ENCODE results near the gene BRI3. TPM values are rescaled to one million over a fixed set of nuclear protein-coding genes. Genes with fewer than 3 reads are reported as not detected.

Gene BRI3
- total and polyA plus RNA-seq, 2 of the 8 experiments (the other 6 are each of a cell fraction or from before 2014, with no cell fraction given), result 77.5 to 93.4 TPM

DNA sequence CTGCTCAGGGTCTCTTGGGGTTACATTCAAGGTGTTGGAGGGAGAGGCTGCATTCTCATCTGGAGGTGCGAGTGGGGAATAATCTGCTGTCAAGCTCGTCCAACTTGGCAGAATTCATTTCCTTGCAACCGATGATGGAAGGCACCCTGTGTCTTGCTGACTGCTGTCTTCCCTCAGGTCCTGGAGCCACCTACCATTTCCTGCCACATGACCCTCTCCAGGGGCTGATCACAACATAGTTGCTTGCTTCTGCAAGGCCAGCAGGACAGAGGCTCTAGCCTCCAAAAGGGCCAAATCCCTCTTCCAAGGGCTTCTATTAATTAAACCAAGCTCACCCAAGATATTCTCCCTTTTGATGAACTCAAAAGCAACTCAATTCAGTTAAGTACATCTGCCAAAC is 14.2 kb upstream of the BRI3 start (continued):
- TF ChIP-seq, protein P1, sequence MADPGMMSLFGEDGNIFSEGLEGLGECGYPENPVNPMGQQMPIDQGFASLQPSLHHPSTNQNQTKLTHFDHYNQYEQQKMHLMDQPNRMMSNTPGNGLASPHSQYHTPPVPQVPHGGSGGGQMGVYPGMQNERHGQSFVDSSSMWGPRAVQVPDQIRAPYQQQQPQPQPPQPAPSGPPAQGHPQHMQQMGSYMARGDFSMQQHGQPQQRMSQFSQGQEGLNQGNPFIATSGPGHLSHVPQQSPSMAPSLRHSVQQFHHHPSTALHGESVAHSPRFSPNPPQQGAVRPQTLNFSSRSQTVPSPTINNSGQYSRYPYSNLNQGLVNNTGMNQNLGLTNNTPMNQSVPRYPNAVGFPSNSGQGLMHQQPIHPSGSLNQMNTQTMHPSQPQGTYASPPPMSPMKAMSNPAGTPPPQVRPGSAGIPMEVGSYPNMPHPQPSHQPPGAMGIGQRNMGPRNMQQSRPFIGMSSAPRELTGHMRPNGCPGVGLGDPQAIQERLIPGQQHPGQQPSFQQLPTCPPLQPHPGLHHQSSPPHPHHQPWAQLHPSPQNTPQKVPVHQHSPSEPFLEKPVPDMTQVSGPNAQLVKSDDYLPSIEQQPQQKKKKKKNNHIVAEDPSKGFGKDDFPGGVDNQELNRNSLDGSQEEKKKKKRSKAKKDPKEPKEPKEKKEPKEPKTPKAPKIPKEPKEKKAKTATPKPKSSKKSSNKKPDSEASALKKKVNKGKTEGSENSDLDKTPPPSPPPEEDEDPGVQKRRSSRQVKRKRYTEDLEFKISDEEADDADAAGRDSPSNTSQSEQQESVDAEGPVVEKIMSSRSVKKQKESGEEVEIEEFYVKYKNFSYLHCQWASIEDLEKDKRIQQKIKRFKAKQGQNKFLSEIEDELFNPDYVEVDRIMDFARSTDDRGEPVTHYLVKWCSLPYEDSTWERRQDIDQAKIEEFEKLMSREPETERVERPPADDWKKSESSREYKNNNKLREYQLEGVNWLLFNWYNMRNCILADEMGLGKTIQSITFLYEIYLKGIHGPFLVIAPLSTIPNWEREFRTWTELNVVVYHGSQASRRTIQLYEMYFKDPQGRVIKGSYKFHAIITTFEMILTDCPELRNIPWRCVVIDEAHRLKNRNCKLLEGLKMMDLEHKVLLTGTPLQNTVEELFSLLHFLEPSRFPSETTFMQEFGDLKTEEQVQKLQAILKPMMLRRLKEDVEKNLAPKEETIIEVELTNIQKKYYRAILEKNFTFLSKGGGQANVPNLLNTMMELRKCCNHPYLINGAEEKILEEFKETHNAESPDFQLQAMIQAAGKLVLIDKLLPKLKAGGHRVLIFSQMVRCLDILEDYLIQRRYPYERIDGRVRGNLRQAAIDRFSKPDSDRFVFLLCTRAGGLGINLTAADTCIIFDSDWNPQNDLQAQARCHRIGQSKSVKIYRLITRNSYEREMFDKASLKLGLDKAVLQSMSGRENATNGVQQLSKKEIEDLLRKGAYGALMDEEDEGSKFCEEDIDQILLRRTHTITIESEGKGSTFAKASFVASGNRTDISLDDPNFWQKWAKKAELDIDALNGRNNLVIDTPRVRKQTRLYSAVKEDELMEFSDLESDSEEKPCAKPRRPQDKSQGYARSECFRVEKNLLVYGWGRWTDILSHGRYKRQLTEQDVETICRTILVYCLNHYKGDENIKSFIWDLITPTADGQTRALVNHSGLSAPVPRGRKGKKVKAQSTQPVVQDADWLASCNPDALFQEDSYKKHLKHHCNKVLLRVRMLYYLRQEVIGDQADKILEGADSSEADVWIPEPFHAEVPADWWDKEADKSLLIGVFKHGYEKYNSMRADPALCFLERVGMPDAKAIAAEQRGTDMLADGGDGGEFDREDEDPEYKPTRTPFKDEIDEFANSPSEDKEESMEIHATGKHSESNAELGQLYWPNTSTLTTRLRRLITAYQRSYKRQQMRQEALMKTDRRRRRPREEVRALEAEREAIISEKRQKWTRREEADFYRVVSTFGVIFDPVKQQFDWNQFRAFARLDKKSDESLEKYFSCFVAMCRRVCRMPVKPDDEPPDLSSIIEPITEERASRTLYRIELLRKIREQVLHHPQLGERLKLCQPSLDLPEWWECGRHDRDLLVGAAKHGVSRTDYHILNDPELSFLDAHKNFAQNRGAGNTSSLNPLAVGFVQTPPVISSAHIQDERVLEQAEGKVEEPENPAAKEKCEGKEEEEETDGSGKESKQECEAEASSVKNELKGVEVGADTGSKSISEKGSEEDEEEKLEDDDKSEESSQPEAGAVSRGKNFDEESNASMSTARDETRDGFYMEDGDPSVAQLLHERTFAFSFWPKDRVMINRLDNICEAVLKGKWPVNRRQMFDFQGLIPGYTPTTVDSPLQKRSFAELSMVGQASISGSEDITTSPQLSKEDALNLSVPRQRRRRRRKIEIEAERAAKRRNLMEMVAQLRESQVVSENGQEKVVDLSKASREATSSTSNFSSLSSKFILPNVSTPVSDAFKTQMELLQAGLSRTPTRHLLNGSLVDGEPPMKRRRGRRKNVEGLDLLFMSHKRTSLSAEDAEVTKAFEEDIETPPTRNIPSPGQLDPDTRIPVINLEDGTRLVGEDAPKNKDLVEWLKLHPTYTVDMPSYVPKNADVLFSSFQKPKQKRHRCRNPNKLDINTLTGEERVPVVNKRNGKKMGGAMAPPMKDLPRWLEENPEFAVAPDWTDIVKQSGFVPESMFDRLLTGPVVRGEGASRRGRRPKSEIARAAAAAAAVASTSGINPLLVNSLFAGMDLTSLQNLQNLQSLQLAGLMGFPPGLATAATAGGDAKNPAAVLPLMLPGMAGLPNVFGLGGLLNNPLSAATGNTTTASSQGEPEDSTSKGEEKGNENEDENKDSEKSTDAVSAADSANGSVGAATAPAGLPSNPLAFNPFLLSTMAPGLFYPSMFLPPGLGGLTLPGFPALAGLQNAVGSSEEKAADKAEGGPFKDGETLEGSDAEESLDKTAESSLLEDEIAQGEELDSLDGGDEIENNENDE (IDR thresholded peaks at IDR 0.05; ENCODE audit: insufficient replicate concordance, low read length), result no peak
- TF ChIP-seq SP1 (IDR thresholded peaks at IDR 0.05; ENCODE audit: low read depth, low read length), result no peak
- no peak for TF ChIP-seq TBP (IDR thresholded peaks at IDR 0.05; ENCODE audit: low read depth, low read length)
- TF ChIP-seq, protein P2, sequence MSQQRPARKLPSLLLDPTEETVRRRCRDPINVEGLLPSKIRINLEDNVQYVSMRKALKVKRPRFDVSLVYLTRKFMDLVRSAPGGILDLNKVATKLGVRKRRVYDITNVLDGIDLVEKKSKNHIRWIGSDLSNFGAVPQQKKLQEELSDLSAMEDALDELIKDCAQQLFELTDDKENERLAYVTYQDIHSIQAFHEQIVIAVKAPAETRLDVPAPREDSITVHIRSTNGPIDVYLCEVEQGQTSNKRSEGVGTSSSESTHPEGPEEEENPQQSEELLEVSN (IDR thresholded peaks at IDR 0.05), result no peak
- TF ChIP-seq FOSL1 (IDR thresholded peaks at IDR 0.05; ENCODE audit: insufficient read depth, low read depth, low read length), result no peak
- no peak for TF ChIP-seq TEAD4 (IDR thresholded peaks at IDR 0.05; ENCODE audit: low read depth, low read length)
- TF ChIP-seq CREB1 (IDR thresholded peaks at IDR 0.05), result no peak
- no peak for TF ChIP-seq PHF8 (conservative IDR thresholded peaks at IDR 0.05; ENCODE audit: low read depth, low read length)
- TF ChIP-seq, protein P3, sequence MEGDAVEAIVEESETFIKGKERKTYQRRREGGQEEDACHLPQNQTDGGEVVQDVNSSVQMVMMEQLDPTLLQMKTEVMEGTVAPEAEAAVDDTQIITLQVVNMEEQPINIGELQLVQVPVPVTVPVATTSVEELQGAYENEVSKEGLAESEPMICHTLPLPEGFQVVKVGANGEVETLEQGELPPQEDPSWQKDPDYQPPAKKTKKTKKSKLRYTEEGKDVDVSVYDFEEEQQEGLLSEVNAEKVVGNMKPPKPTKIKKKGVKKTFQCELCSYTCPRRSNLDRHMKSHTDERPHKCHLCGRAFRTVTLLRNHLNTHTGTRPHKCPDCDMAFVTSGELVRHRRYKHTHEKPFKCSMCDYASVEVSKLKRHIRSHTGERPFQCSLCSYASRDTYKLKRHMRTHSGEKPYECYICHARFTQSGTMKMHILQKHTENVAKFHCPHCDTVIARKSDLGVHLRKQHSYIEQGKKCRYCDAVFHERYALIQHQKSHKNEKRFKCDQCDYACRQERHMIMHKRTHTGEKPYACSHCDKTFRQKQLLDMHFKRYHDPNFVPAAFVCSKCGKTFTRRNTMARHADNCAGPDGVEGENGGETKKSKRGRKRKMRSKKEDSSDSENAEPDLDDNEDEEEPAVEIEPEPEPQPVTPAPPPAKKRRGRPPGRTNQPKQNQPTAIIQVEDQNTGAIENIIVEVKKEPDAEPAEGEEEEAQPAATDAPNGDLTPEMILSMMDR (IDR thresholded peaks at IDR 0.05; ENCODE audit: control extremely low read depth in 1 of 3, insufficient read depth in 1 of 3, low read depth in 1 of 3, low read length in 3 of 3), result no peak
